ENCODE results near the gene IL1A. TPM values are rescaled to one million over a fixed set of nuclear protein-coding genes. Genes with fewer than 3 reads are reported as not detected.

The IL1A gene
- polyA plus RNA-seq, 1 of the 3 experiments (the other 2 are of a cell fraction): not detected

GRCh38 chr2:112765251-112765650, 19.0 kb downstream of the IL1A start:
- ChIA-PET CTCF (interaction anchor here (6.9 kb wide), 1 partner anchor 16 kb away, joined by 40 read pairs; no protein-coding TSS in a partner anchor), POLR2A (interaction anchor here (0.5 to 0.9 kb wide), 2 partner anchors 16 to 177 kb away, joined by 3 to 4 read pairs; no protein-coding TSS in a partner anchor)
- H3K36me3 ChIP-seq (replicated peaks in 1 of 2; ENCODE audit: control insufficient read depth in 1 of 2, insufficient read depth in 2 of 2, low read length in 1 of 2): peaks cover 5 to 11% of the 10 kb centered on the region in 2 experiments
- peak overlapping the region; percentile 77 for H3K4me2 ChIP-seq
- H3K27ac ChIP-seq (ENCODE audit: low read depth in 2 of 2, low read length in 1 of 2): peak overlapping the region; percentile 17 to 53; a peak in 1 of 4 replicates
- no peak for TF ChIP-seq MEF2A (IDR thresholded peaks at IDR 0.05; ENCODE audit: borderline replicate concordance, low read depth)
- TF ChIP-seq MAX (IDR thresholded peaks at IDR 0.05; ENCODE audit: low read depth): no peak
- no peak for TF ChIP-seq POLR2AphosphoS5 (IDR thresholded peaks at IDR 0.05; ENCODE audit: low read depth, low read length)
- TF ChIP-seq ZBTB33 (IDR thresholded peaks at IDR 0.05; ENCODE audit: borderline replicate concordance, low read depth): no peak
- no peak for TF ChIP-seq FOSL2 (IDR thresholded peaks at IDR 0.05; ENCODE audit: borderline replicate concordance, low read depth)
- TF ChIP-seq IRF3 (IDR thresholded peaks at IDR 0.05; ENCODE audit: low read depth, low read length): no peak
- TF ChIP-seq ELF1 (IDR thresholded peaks at IDR 0.05): no peak
- TF ChIP-seq SMC3 (IDR thresholded peaks at IDR 0.05; ENCODE audit: low read depth, low read length): no peak
- 65% methylated on average over 4 of the region's 4 CpGs for WGBS (ENCODE audit: low lambda C conversion rate)
- H3K9me2 ChIP-seq: no peaks in the 10 kb centered on the region
- DNase-seq: no peak
- no peaks in the 10 kb centered on the region for H4K20me1 ChIP-seq (ENCODE audit: insufficient read depth)
- no peaks in the 10 kb centered on the region for H3K9me3 ChIP-seq
- peaks cover 3% of the 10 kb centered on the region for H3F3A ChIP-seq (replicated peaks; ENCODE audit: insufficient read depth)
- peak overlapping the region; percentile 66 for H3K9ac ChIP-seq
- H2AFZ ChIP-seq (ENCODE audit: low read depth): peak overlapping the region; percentile 89
- no peaks in the 10 kb centered on the region for H3K27me3 ChIP-seq (ENCODE audit: insufficient read depth)
- H3K4me3 ChIP-seq (ENCODE audit: low read depth in 2 of 2, low read length in 1 of 2): peak overlapping the region; percentile 89 to 95
- peaks cover 8 to 15% of the 10 kb centered on the region in 2 experiments; a peak in 3 of 4 replicates for H3K4me1 ChIP-seq (ENCODE audit: control insufficient read depth in 1 of 2, insufficient read depth in 2 of 2, low read depth in 1 of 2, low read length in 1 of 2)
- peaks cover 39% of the 10 kb centered on the region for H3K79me2 ChIP-seq (ENCODE audit: insufficient read depth)

GRCh38 chr2:112764071-112765044, 19.9 kb downstream of the IL1A start, which contains the start of gene CKAP2L:
Gene CKAP2L, minus strand, starts transcription at chr2:112764609. Its CDS starts 11 bp downstream, at chr2:112764598.
- H3K27me3 ChIP-seq (ENCODE audit: insufficient read depth): no peaks in the 10 kb centered on the region
- H3K9ac ChIP-seq: peak within 1 kb of the TSS; percentile 80
- no peaks in the 10 kb centered on the region for H3K9me2 ChIP-seq
- H3F3A ChIP-seq (replicated peaks; ENCODE audit: insufficient read depth): peaks cover 3% of the 10 kb centered on the region
- peaks cover 48% of the 10 kb centered on the region for H3K79me2 ChIP-seq (ENCODE audit: insufficient read depth)
- POLR2A ChIA-PET: interaction anchor here (0.5 to 0.9 kb wide), 2 partner anchors 15 to 178 kb away, joined by 3 to 4 read pairs; no protein-coding TSS in a partner anchor
- peak; percentile 95 for DNase-seq
- H3K4me2 ChIP-seq: peak within 1 kb of the TSS; percentile 77
- peaks cover 11 to 15% of the 10 kb centered on the region in 2 experiments; a peak in 3 of 4 replicates for H3K4me1 ChIP-seq (ENCODE audit: control insufficient read depth in 1 of 2, insufficient read depth in 2 of 2, low read depth in 1 of 2, low read length in 1 of 2)
- peak within 1 kb of the TSS; percentile 53 to 56 for H3K27ac ChIP-seq (ENCODE audit: low read depth in 2 of 2, low read length in 1 of 2)
- peak within 1 kb of the TSS; percentile 89 to 95 for H3K4me3 ChIP-seq (ENCODE audit: low read depth in 2 of 2, low read length in 1 of 2)
- WGBS (ENCODE audit: low lambda C conversion rate): under 1% methylated on average over 41 of the region's 79 CpGs
- peak within 1 kb of the TSS; percentile 92 for H2AFZ ChIP-seq (ENCODE audit: low read depth)
- CTCF ChIA-PET: interaction anchor here (6.9 kb wide), 1 partner anchor 15 kb away, joined by 40 read pairs; no protein-coding TSS in a partner anchor
- H4K20me1 ChIP-seq (ENCODE audit: insufficient read depth): no peaks in the 10 kb centered on the region
- peaks cover 10 to 20% of the 10 kb centered on the region in 2 experiments for H3K36me3 ChIP-seq (replicated peaks in 1 of 2; ENCODE audit: control insufficient read depth in 1 of 2, insufficient read depth in 2 of 2, low read length in 1 of 2)
- no peaks in the 10 kb centered on the region for H3K9me3 ChIP-seq
- TF ChIP-seq CTCF (IDR thresholded peaks at IDR 0.05): 0 out of 2 replicates have a peak, but pooled peaks have one; percentile 9
- peak; percentile 74 for TF ChIP-seq IRF3 (IDR thresholded peaks at IDR 0.05; ENCODE audit: low read depth, low read length)
- TF ChIP-seq GATA2 (CRISPR knock-in tag; IDR thresholded peaks at IDR 0.05): no peak
- TF ChIP-seq JUND (IDR thresholded peaks at IDR 0.05): no peak
- peak; percentile 93 for TF ChIP-seq CHD2 (IDR thresholded peaks at IDR 0.05; ENCODE audit: low read length, partially characterized antibody)
- TF ChIP-seq USF1 (IDR thresholded peaks at IDR 0.05; ENCODE audit: borderline replicate concordance, low read depth): no peak
- no peak for TF ChIP-seq ZBTB33 (IDR thresholded peaks at IDR 0.05; ENCODE audit: borderline replicate concordance, low read depth)
